GM23338 (cell line): ENCODE data around the gene RAD51B. TPM values are rescaled to one million over a fixed set of nuclear protein-coding genes. Genes with fewer than 3 reads are reported as not detected.

Source experiments
- ATAC-seq: fragments of 200-7000 bp; cut with Tn5 transposase; 3 replicates; pipeline ENCODE4 v1.9.1; 2020
- DNase-seq: peaks from one replicate; pipeline ENCODE4 v3.0.0-alpha.2; 2015; ENCODE audit warnings: low spot score
- H2AFZ ChIP-seq: fragments of 200-600 bp; sonication (generic); 2 replicates; pipeline ENCODE4 v1.8.0; 2016; ENCODE audit warnings: antibody characterized with exemption, mild to moderate bottlenecking, moderate library complexity
- H3F3A ChIP-seq: fragments of 200-600 bp; sonication (generic); replicated peaks from 2 replicates; pipeline ENCODE4 v1.8.0; 2017; ENCODE audit warnings: antibody characterized with exemption, mixed run types, low read depth
- H3K27ac ChIP-seq: fragments of 200-600 bp; sonication (generic); 2 replicates; pipeline ENCODE4 v1.6.1; 2016; ENCODE audit warnings: low read depth
- H3K27me3 ChIP-seq: fragments of 200-600 bp; sonication (generic); 2 replicates; pipeline ENCODE4 v1.8.0; 2016; ENCODE audit warnings: mild to moderate bottlenecking, mixed run types, moderate library complexity; ENCODE audit not compliant: insufficient read depth
- H3K36me3 ChIP-seq: fragments of 200-600 bp; sonication (generic); 2 replicates; pipeline ENCODE4 v1.8.0; 2016; ENCODE audit warnings: mild to moderate bottlenecking; ENCODE audit not compliant: insufficient read depth
- H3K4me1 ChIP-seq: fragments of 200-600 bp; sonication (generic); 2 replicates; pipeline ENCODE4 v1.8.0; 2016; ENCODE audit warnings: mild to moderate bottlenecking, moderate library complexity; ENCODE audit not compliant: insufficient read depth
- H3K4me2 ChIP-seq: fragments of 200-600 bp; sonication (generic); 2 replicates; pipeline ENCODE4 v1.7.1; 2017; ENCODE audit warnings: mixed run types
- H3K4me3 ChIP-seq: fragments of 200-600 bp; sonication (generic); 2 replicates; pipeline ENCODE4 v1.6.1; 2016; ENCODE audit warnings: mixed run types
- H3K79me2 ChIP-seq: fragments of 200-600 bp; sonication (generic); replicated peaks from 2 replicates; pipeline ENCODE4 v1.8.0; 2017; ENCODE audit warnings: mild to moderate bottlenecking; ENCODE audit not compliant: insufficient read depth
- H3K9me2 ChIP-seq: fragments of 200-600 bp; sonication (generic); 2 replicates; pipeline ENCODE4 v1.8.0; 2017; ENCODE audit not compliant: insufficient read depth
- H4K20me1 ChIP-seq: fragments of 200-600 bp; sonication (generic); replicated peaks from 2 replicates; pipeline ENCODE4 v1.8.0; 2017; ENCODE audit warnings: mild to moderate bottlenecking; ENCODE audit not compliant: insufficient read depth
- H3K27ac Mint-ChIP-seq: 2 replicates; pipeline ENCODE4 v1.8.0; 2020; ENCODE audit warnings: inconsistent platforms, mild to moderate bottlenecking, moderate library complexity, mixed read lengths
- H3K27me3 Mint-ChIP-seq: 3 replicates; pipeline ENCODE4 v1.8.0; 2022; ENCODE audit warnings: low read depth, mild to moderate bottlenecking, moderate library complexity, mixed read lengths, inconsistent platforms; ENCODE audit not compliant: insufficient read depth, poor library complexity
- H3K36me3 Mint-ChIP-seq: 3 replicates; pipeline ENCODE4 v1.8.0; 2021; ENCODE audit warnings: low read depth, mild to moderate bottlenecking, inconsistent platforms, moderate library complexity, mixed read lengths
- H3K4me1 Mint-ChIP-seq: 3 replicates; pipeline ENCODE4 v1.8.0; 2020; ENCODE audit warnings: mild to moderate bottlenecking, inconsistent platforms, mixed read lengths
- H3K4me3 Mint-ChIP-seq: 3 replicates; pipeline ENCODE4 v1.8.0; 2021; ENCODE audit warnings: moderate library complexity, mild to moderate bottlenecking, inconsistent platforms, mixed read lengths
- H3K9me3 Mint-ChIP-seq: 3 replicates; pipeline ENCODE4 v1.8.0; 2020; ENCODE audit warnings: moderate library complexity, mild to moderate bottlenecking, inconsistent platforms, mixed read lengths
- CTCF ChIP-seq, 2 experiments: fragments of 200-600 bp in 1 of 2; sonication (generic) in 1 of 2; conservative IDR thresholded peaks; 2 replicates each; pipeline versions ENCODE4 v1.5.1 to v1.6.1; 2016 to 2017; ENCODE audit warnings: antibody characterized with exemption in 2 of 2, low read depth in 2 of 2, mild to moderate bottlenecking in 2 of 2, moderate library complexity in 1 of 2
- ETS1 ChIP-seq: IDR thresholded peaks from 2 replicates; pipeline ENCODE4 v1.6.1; 2016; ENCODE audit warnings: antibody characterized with exemption
- EZH2 ChIP-seq: fragments of 200-600 bp; sonication (generic); IDR thresholded peaks from one replicate; pipeline ENCODE4 v1.8.0; 2017; ENCODE audit warnings: antibody characterized with exemption, mild to moderate bottlenecking, low read depth; ENCODE audit not compliant: unreplicated experiment
- EZH2phosphoT487 ChIP-seq: fragments of 200-600 bp; sonication (generic); IDR thresholded peaks from one replicate; pipeline ENCODE4 v1.8.1; 2018; ENCODE audit warnings: antibody characterized with exemption; ENCODE audit not compliant: unreplicated experiment
- NANOG ChIP-seq: IDR thresholded peaks from 2 replicates; pipeline ENCODE4 v1.6.1; 2016; ENCODE audit warnings: antibody characterized with exemption, borderline replicate concordance
- POLR2AphosphoS5 ChIP-seq: IDR thresholded peaks from 2 replicates; pipeline ENCODE4 v1.6.1; 2016; ENCODE audit warnings: antibody characterized with exemption, low read depth
- REST ChIP-seq: IDR thresholded peaks from one replicate; pipeline ENCODE4 v1.6.1; 2018; ENCODE audit warnings: antibody characterized with exemption; ENCODE audit not compliant: unreplicated experiment
- ZNF114 ChIP-seq: fragments of 250-450 bp; sonication (Bioruptor Pico); IDR thresholded peaks from 2 replicates; pipeline ENCODE4 v1.5.0; 2020; ENCODE audit warnings: mild to moderate bottlenecking, moderate library complexity
- ZNF331 ChIP-seq: fragments of 250-450 bp; sonication (Bioruptor Pico); IDR thresholded peaks from 2 replicates; pipeline ENCODE4 v1.5.0; 2020; ENCODE audit warnings: low read depth, mild to moderate bottlenecking, moderate library complexity
- ZNF462 ChIP-seq: fragments of 250-450 bp; sonication (Bioruptor Pico); IDR thresholded peaks from 2 replicates; pipeline ENCODE4 v1.5.0; 2020; ENCODE audit warnings: mild to moderate bottlenecking, moderate library complexity
- polyA plus RNA-seq: library from polyadenylated mRNA; unstranded; fragments of >200 nt; fragmentation: Nextera tagmentation; extraction: Ambion mirVana; gene quantifications from 2 replicates; pipeline ENCODE4 v1.2.1, GENCODE V29; 2016
- total RNA-seq: library from RNA; depleted of rRNA; stranded (reverse); fragments of >200 nt; shearing (Covaris generic); gene quantifications from 2 replicates; pipeline ENCODE4 v1.2.3, GENCODE V29; 2014

Gene RAD51B
- total and polyA plus RNA-seq, 2 experiments from 2014 or later: 15.7 to 29.1 TPM

- no peak overlapping the region for H3K27ac ChIP-seq
- H3K27me3 Mint-ChIP-seq: no peaks in the 10 kb centered on the region
- no peak overlapping the region for H3K27ac Mint-ChIP-seq
Observed at GRCh38 chr14:67990576-67990975, 171.0 kb downstream of the RAD51B start.

More at GRCh38 chr14:67990576-67990975, 171.0 kb downstream of the RAD51B start:
- Mint-ChIP-seq H3K4me3 (no peak overlapping the region), H3K36me3 (no peaks in the 10 kb centered on the region; the same call in 2 of the 3 replicates), H3K4me1 (no peaks in the 10 kb centered on the region), H3K9me3 (no peaks in the 10 kb centered on the region)
- TF ChIP-seq ZNF331 (CRISPR knock-in tag): no peak
- TF ChIP-seq CTCF (conservative IDR thresholded peaks at IDR 0.05; ENCODE audit: low read depth in 2 of 2): no peak
- no peak for TF ChIP-seq NANOG
- no peak for TF ChIP-seq POLR2AphosphoS5
- no peak for TF ChIP-seq ZNF462 (CRISPR knock-in tag)
- TF ChIP-seq EZH2: no peak
- TF ChIP-seq ETS1: no peak
- TF ChIP-seq EZH2phosphoT487: no peak
- TF ChIP-seq ZNF114 (CRISPR knock-in tag): no peak
- no peak for TF ChIP-seq REST
- no peaks in the 10 kb centered on the region for H3F3A ChIP-seq
- H2AFZ ChIP-seq: no peak overlapping the region
- no peaks in the 10 kb centered on the region for H3K79me2 ChIP-seq
- 0 out of 2 replicates have a peak, but pooled peaks cover 5% of the 10 kb centered on the region for H3K4me1 ChIP-seq
- H3K27me3 ChIP-seq: no peaks in the 10 kb centered on the region
- ATAC-seq (no peak), DNase-seq (no peak)
- no peak overlapping the region for H3K4me2 ChIP-seq
- no peaks in the 10 kb centered on the region for H3K9me2 ChIP-seq
- H3K36me3 ChIP-seq: no peaks in the 10 kb centered on the region
- no peak overlapping the region for H3K4me3 ChIP-seq
- no peaks in the 10 kb centered on the region for H4K20me1 ChIP-seq
